CD4-positive, alpha-beta T cell (primary cell): ENCODE measurements around the gene SEC14L2. TPM values are rescaled to one million over a fixed set of nuclear protein-coding genes. Genes with fewer than 3 reads are reported as not detected.

ENCODE experiments used
- ATAC-seq: fragments of 200-7000 bp; cut with Tn5 transposase; one replicate; pipeline ENCODE4 v1.10.0; 2022; ENCODE audit warnings: mild to moderate bottlenecking; ENCODE audit not compliant: poor library complexity
- CTCF ChIA-PET: fragments of 350-600 bp; sonication (Branson Sonifier 250); formaldehyde crosslinking; loops from one replicate; lab custom pipeline; 2021; ENCODE audit warnings: antibody characterized with exemption, inconsistent platforms; lab: Charles Lee
- POLR2A ChIA-PET: fragments of 350-600 bp; sonication (Branson Sonifier 250); formaldehyde crosslinking; loops from one replicate; lab custom pipeline; 2021; ENCODE audit warnings: antibody characterized with exemption, inconsistent platforms; lab: Charles Lee
- DNase-seq, 14 experiments: peaks; one replicate each; pipeline ENCODE4 v3.0.0-alpha.2; 2013 to 2020; ENCODE audit warnings: mixed read lengths in 2 of 14
- H3K27ac ChIP-seq, 2 donors: one replicate each; pipeline versions ENCODE4 v1.5.1 to v1.7.0; 2013; ENCODE audit warnings: low read length in 2 of 2, low read depth in 1 of 2, mild to moderate bottlenecking in 1 of 2
- H3K27me3 ChIP-seq, 2 experiments: 1 replicate in 1 of 2; 2 replicates in 1 of 2; pipeline versions ENCODE4 v1.6.1 to v1.7.0; 2013; ENCODE audit warnings: low read length in 2 of 2, control low read depth in 1 of 2, mild to moderate bottlenecking in 1 of 2, moderate library complexity in 1 of 2; ENCODE audit not compliant: insufficient read depth in 2 of 2, control insufficient read depth in 1 of 2
- H3K36me3 ChIP-seq: one replicate; pipeline ENCODE4 v1.6.1; 2013; ENCODE audit warnings: low read length, control low read depth; ENCODE audit not compliant: insufficient read depth
- H3K4me1 ChIP-seq: one replicate; pipeline ENCODE4 v1.6.1; 2013; ENCODE audit warnings: low read length, control low read depth; ENCODE audit not compliant: insufficient read depth
- H3K4me3 ChIP-seq: one replicate; pipeline ENCODE4 v1.5.1; 2013; ENCODE audit warnings: mild to moderate bottlenecking, low read length, moderate library complexity
- H3K9me3 ChIP-seq, 2 experiments: 1 replicate in 1 of 2; 2 replicates in 1 of 2; pipeline versions ENCODE4 v1.6.1 to v1.7.0; 2013; ENCODE audit warnings: low read length in 2 of 2, mild to moderate bottlenecking in 2 of 2, control low read depth in 1 of 2, moderate library complexity in 1 of 2; ENCODE audit not compliant: control insufficient read depth in 1 of 2, insufficient read depth in 1 of 2
- H3K27ac Mint-ChIP-seq: one replicate; pipeline ENCODE4 v1.8.0; 2020; ENCODE audit warnings: mixed read lengths
- H3K27me3 Mint-ChIP-seq: one replicate; pipeline ENCODE4 v1.8.0; 2021; ENCODE audit warnings: mixed read lengths
- H3K36me3 Mint-ChIP-seq: one replicate; pipeline ENCODE4 v1.8.0; 2021; ENCODE audit warnings: low read depth, mixed read lengths
- H3K4me1 Mint-ChIP-seq: one replicate; pipeline ENCODE4 v1.8.0; 2021; ENCODE audit warnings: low read depth, mixed read lengths
- H3K4me3 Mint-ChIP-seq: one replicate; pipeline ENCODE4 v1.8.0; 2020; ENCODE audit warnings: mild to moderate bottlenecking, mixed read lengths
- H3K9me3 Mint-ChIP-seq: one replicate; pipeline ENCODE4 v1.8.0; 2020; ENCODE audit warnings: mixed read lengths
- intact Hi-C, 2 experiments: fragments of 100-400 bp; cut with DNase I in 1 of 2; cut with micrococcal nuclease in 1 of 2; formaldehyde crosslinking; loops; one replicate each; pipeline versions ENCODE4 v1.15.1 to v1.9.0; 2023 to 2025; cut with DNase I, micrococcal nuclease
- total RNA-seq, 174 experiments: library from RNA in 2 of 174; stranded (reverse) in 2 of 174; gene quantifications; one replicate each; pipeline ENCODE4 v1.2.3 and lab custom pipeline; 2021 to 2026
- TF ChIP-seq, protein P1 (sequence below): fragments of 200-600 bp; IDR thresholded peaks from one replicate; pipeline ENCODE4 v1.8.0; 2022; ENCODE audit warnings: antibody characterized with exemption, mild to moderate bottlenecking

The SEC14L2 gene
- total RNA-seq, 2 experiments from 2014 or later, result 74.6 to 79.8 TPM

DNA sequence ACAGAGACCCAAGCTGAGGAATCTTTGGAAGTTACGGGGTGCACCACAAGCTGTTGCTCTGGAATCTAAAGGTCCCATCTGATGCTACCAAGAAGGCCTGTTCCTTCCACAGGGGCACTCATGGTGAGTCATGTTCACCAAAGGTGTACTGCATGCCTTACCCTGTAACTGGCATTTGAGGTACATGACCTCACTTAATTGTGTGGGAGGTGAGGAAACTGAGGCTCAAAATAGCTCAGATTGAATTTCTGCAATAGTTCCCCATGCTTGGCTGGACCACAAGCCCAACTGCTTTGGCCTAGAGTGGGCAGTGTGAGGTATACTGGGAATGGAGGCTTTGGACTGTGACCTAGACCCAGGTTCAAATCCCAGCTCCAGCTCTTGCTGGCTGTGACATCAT is 37.0 kb downstream of the SEC14L2 start:
- Mint-ChIP-seq H3K9me3 (peaks cover 6% of the 10 kb centered on the region), H3K4me3 (no peak overlapping the region), H3K36me3 (peaks cover under 1% of the 10 kb centered on the region), H3K4me1 (peaks cover 25% of the 10 kb centered on the region), H3K27me3 (peaks cover 14% of the 10 kb centered on the region), H3K27ac (no peak overlapping the region)
- Histone ChIP-seq H3K4me1 (peaks cover 24% of the 10 kb centered on the region), H3K36me3 (peaks cover 6% of the 10 kb centered on the region), H3K27me3 (peaks cover 0 to 10% of the 10 kb centered on the region in 2 experiments), H3K9me3 (peaks cover 5 to 22% of the 10 kb centered on the region in 2 experiments), H3K4me3 (no peak overlapping the region), H3K27ac (no peak overlapping the region)
- ATAC-seq (no peak), DNase-seq (no peak)
- TF ChIP-seq, protein P1, sequence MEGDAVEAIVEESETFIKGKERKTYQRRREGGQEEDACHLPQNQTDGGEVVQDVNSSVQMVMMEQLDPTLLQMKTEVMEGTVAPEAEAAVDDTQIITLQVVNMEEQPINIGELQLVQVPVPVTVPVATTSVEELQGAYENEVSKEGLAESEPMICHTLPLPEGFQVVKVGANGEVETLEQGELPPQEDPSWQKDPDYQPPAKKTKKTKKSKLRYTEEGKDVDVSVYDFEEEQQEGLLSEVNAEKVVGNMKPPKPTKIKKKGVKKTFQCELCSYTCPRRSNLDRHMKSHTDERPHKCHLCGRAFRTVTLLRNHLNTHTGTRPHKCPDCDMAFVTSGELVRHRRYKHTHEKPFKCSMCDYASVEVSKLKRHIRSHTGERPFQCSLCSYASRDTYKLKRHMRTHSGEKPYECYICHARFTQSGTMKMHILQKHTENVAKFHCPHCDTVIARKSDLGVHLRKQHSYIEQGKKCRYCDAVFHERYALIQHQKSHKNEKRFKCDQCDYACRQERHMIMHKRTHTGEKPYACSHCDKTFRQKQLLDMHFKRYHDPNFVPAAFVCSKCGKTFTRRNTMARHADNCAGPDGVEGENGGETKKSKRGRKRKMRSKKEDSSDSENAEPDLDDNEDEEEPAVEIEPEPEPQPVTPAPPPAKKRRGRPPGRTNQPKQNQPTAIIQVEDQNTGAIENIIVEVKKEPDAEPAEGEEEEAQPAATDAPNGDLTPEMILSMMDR, result no peak
- ChIA-PET POLR2A (interaction anchor here (7.3 kb wide), 1 partner anchor 9 kb away, joined by 76 read pairs; the partner anchor contains the start of gene MTFP1), CTCF (interaction anchor here (1.5 to 1.7 kb wide), 2 partner anchors 10 to 11 kb away, joined by 4 to 6 read pairs; no protein-coding TSS in a partner anchor)
- intact Hi-C loops, result no loop called here

DNA sequence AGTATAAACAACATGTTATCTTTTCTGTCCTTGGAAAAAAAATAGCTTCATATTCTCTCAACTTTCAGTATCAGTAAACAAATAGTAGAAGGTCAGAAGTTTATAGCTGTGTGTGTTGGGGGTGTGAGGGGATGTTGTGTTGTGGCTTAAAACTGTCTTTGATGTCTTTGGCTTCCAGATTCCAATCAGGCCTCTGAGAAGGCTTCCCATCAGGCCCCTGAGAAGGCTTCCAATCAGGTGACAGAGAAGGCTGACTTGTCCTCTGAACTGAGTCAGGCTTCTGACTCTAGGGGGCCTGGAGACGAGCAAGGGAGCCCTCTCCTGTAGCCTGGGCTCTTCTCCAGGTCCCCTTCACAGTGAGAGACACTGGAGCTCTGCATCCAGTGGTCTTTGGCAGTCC is 38.0 kb downstream of the SEC14L2 start:
- H3K27me3 Mint-ChIP-seq, result peaks cover 16% of the 10 kb centered on the region
- peaks cover 0 to 16% of the 10 kb centered on the region in 2 experiments for H3K27me3 ChIP-seq
- peaks cover 6% of the 10 kb centered on the region for H3K9me3 Mint-ChIP-seq
- peak overlapping the region; percentile 55 to 94 for H3K27ac ChIP-seq
- no peaks in the 10 kb centered on the region for H3K36me3 Mint-ChIP-seq
- ATAC-seq, result no peak
- ChIA-PET CTCF (interaction anchor here (1.5 to 2.8 kb wide), 3 partner anchors 8 to 11 kb away, joined by 4 to 12 read pairs (median 6); no protein-coding TSS in a partner anchor), POLR2A (interaction anchor here (7.3 kb wide), 1 partner anchor 10 kb away, joined by 76 read pairs; the partner anchor contains the start of gene MTFP1)
- H3K27ac Mint-ChIP-seq, result peak overlapping the region; percentile 89
- H3K4me1 ChIP-seq, result peaks cover 24% of the 10 kb centered on the region
- no peak overlapping the region for H3K4me3 ChIP-seq
- intact Hi-C loops, result loop anchor here in 1 of 2 experiments (1.0 to 5.0 kb wide), 2 partner anchors 9 to 128 kb away; no protein-coding TSS in a partner anchor
- H3K4me3 Mint-ChIP-seq, result no peak overlapping the region
- DNase-seq, result peak in 3 of 14 experiments; percentile 20 to 43 (median 40)
- TF ChIP-seq, protein P1, result no peak
- peaks cover 25% of the 10 kb centered on the region for H3K4me1 Mint-ChIP-seq
- H3K9me3 ChIP-seq, result peaks cover 5 to 26% of the 10 kb centered on the region in 2 experiments
- H3K36me3 ChIP-seq, result no peaks in the 10 kb centered on the region

DNA sequence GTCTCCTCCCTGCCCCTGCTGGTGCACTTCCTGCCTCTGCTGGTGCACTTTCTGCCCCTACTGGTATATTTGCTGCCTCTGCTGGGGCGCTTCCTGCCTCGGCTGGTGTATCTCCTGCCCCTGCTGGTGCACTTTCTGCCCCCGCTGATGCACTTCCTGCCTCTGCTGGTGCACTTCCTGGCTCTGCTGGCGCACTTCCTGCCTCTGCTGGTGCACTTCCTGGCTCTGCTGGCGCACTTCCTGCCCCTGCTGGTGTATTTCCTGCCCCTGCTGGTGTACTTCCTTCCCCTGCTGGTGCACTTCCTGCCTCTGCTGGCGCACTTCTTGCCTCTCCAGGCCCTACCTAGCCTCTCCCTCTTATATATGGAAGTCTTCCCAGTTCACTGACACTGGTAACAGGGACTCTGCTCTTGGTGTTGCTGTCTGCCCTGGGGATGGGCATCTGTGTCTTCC is 38.9 kb downstream of the SEC14L2 start:
- H3K4me1 Mint-ChIP-seq, result peaks cover 25% of the 10 kb centered on the region
- peaks cover 23% of the 10 kb centered on the region for H3K27me3 Mint-ChIP-seq
- DNase-seq (peak; percentile 68 to 97 (median 80)), ATAC-seq (peak; percentile 93)
- Histone ChIP-seq H3K4me1 (peaks cover 24% of the 10 kb centered on the region), H3K27me3 (peaks cover 7 to 22% of the 10 kb centered on the region in 2 experiments), H3K27ac (peak overlapping the region; percentile 69 to 94), H3K9me3 (peaks cover 5 to 28% of the 10 kb centered on the region in 2 experiments), H3K4me3 (peak overlapping the region; percentile 44), H3K36me3 (no peaks in the 10 kb centered on the region)
- TF ChIP-seq, protein P1, result peak; percentile 52
- intact Hi-C loops, result loop anchor here in 1 of 2 experiments (1.0 to 5.0 kb wide), 2 partner anchors 9 to 128 kb away; no protein-coding TSS in a partner anchor
- peak overlapping the region; percentile 9 for H3K4me3 Mint-ChIP-seq
- peak overlapping the region; percentile 89 for H3K27ac Mint-ChIP-seq
- POLR2A ChIA-PET, result interaction anchor here (0.9 to 7.3 kb wide), 4 partner anchors 11 to 79 kb away, joined by 3 to 76 read pairs (median 4); partner anchors contain the start of genes CCDC157, MTFP1, SEC14L2 and SF3A1
- CTCF ChIA-PET, result interaction anchor here (1.1 to 2.8 kb wide), 5 partner anchors 9 to 48 kb away, joined by 3 to 12 read pairs (median 5); partner anchors contain the start of genes MTFP1 and RNF215
- no peaks in the 10 kb centered on the region for H3K36me3 Mint-ChIP-seq
- H3K9me3 Mint-ChIP-seq, result peaks cover 6% of the 10 kb centered on the region
